Cerebellar cortex (tissue), 1 donor: ENCODE data around the gene RNU1-4.
"Not testable (repeated sequence)": the region's sequence is repeated elsewhere in the genome, so short reads cannot be mapped to it uniquely, and the experiment has no call there.

Experiments used
- DNase-seq: peaks from one replicate; pipeline ENCODE4 v3.0.0-alpha.2; 2015; ENCODE audit warnings: low spot score

Gene RNU1-4

DNA sequence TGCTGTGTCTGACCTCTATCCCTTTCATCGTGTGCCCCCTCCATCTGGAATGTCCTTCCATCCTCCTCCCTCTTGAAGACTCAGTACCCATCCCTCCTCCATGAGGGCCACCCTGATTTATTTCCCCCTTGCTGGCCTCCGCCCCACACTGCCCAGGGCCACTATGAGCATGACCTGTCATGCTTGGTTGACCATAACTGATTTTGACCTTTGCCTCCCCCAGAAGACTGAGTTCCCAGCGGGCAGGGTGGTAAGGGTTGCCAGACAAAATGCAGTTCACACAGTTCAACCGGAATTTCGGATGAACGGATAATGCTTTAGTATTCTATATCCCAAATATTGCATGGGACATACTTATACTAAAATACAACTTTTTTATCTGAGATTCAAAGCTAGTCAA is 31.6 kb upstream of the RNU1-4 start:
- not testable (repeated sequence) for DNase-seq

- peak; percentile 33 for DNase-seq
These were observed 30.6 kb upstream of the RNU1-4 start for GRCh38 chr1:16709659-16710087.

DNA sequence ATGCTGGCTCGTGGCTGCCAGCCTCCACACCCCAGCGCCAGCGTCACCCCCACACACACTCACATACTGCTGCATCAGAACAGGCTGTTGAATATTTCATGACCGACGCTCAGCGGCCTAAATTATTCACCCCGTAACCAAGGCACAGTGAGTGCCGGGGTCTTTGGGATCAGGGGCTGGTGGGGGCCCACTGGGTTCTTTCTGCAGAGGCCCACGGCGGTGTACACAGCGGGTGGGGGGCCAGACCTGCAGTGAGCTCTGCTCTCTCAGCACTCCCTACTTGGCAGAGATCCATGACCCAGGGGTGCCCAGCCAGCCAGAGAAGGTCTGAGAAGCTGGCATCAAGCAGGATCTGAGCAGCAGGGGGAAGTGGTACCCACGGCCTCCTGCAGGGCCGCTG is 29.7 kb upstream of the RNU1-4 start:
- peak; percentile 61 for DNase-seq

GRCh38 chr1:16712131-16712530 is 28.2 kb upstream of the RNU1-4 start:
- DNase-seq = not testable (repeated sequence)

DNA sequence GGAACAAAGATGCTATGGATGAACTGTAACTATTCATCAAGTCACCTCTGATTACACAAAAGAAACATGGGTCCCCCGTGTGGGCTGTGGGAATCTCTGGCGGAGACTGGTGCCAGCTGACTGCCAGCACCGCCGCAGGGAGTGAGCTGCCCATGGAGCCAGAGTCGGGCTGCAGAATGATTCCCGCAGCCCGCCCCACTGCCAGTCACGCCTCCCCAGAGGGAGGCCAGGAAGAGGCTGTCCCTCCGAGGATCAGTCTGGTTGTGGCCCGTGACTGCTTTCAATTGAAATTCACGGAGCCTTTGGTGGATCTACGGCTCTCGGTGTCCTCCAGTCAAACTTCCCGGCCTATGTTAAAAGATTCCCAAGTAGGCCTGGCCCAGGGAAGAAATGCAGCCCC is 27.7 kb upstream of the RNU1-4 start:
- peak; percentile 32 for DNase-seq

GRCh38 chr1:16712984-16713383 is 27.3 kb upstream of the RNU1-4 start:
- not testable (repeated sequence) for DNase-seq

DNA sequence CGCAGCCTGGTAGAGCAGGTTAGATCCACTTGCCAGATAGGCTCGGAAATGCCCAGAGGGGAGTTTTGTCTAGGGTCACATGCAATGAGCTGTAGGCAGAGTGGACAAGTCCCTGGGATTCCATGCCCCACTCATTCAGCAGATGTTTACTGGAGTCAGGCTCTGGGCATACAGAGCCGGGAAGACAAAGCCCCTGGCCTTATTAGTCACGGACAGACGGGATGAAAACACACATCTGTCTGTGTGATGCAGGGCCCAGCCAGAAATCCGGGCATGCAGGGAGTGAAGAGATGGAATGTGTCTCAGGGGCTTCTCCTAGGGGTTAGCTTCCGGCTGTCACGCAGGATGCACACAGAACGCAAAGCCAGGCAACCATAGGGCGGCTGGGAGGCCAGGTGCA is 26.8 kb upstream of the RNU1-4 start:
- DNase-seq = not testable (repeated sequence)

DNA sequence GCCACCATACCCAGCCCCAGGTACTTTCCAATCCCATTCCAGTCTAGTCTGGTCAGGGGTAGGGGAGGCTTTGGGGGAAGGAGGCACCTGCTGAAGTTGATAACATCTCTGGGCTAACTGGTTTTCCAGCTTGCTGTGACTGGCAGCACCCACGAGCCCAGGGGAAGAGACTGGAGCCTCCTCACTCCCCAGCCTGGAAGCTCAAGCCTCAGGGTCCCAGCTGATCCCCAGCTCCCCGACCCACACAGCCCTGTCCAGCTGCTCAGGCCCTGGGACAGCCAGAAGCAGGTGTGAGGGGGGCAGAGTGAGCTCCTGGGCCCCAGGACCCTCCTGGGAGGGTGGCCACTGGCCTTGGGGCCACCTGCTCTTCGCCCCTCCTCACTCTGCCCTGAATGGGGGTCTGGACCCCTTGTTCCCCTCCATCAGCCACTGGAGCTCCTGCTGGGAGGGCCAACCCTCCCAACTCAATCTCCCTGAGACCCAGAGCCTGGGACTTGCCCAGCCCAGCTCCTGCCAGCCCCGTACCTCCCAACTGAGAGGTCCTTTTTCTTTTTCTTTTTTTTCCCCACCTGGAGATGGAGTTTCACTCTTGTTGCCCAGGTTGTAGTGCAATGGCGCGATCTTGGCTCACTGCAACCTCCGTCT is 23.5 kb upstream of the RNU1-4 start:
- DNase-seq = no peak

- no peak for DNase-seq
These were observed 22.8 kb upstream of the RNU1-4 start for GRCh38 chr1:16717336-16718098.

GRCh38 chr1:16718099-16718907 is 22.0 kb upstream of the RNU1-4 start:
- DNase-seq = not testable (repeated sequence)

DNA sequence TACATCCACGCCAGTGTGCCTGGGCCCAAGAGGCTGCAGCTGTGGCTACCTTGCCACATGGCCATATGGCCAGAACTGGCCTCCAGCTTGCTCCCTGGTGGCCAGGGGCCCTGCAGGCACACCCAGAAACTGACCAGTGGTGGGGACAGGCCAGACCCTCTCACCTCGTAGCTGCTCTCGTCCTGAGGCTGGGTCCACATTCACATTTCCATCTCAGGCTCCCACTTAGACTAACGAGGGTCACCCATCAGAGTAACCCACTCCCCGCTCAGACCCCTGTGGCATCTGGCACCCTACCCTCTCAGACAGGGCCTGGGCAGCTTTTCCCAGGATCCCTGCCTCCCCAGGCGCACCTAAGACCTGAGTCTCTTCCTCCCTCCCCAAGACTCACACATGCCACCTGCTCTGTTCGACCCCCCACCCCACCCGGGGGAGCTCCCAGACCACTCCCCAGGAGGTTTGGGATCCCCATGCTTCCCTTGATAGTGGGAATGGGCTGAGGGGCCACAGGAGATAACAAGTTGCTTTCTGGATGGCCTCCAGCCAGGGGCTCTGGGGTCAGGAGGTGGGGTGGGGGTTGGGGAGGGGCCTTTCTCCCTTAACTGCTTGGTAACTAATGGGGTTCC is 21.3 kb upstream of the RNU1-4 start:
- no peak for DNase-seq

DNA sequence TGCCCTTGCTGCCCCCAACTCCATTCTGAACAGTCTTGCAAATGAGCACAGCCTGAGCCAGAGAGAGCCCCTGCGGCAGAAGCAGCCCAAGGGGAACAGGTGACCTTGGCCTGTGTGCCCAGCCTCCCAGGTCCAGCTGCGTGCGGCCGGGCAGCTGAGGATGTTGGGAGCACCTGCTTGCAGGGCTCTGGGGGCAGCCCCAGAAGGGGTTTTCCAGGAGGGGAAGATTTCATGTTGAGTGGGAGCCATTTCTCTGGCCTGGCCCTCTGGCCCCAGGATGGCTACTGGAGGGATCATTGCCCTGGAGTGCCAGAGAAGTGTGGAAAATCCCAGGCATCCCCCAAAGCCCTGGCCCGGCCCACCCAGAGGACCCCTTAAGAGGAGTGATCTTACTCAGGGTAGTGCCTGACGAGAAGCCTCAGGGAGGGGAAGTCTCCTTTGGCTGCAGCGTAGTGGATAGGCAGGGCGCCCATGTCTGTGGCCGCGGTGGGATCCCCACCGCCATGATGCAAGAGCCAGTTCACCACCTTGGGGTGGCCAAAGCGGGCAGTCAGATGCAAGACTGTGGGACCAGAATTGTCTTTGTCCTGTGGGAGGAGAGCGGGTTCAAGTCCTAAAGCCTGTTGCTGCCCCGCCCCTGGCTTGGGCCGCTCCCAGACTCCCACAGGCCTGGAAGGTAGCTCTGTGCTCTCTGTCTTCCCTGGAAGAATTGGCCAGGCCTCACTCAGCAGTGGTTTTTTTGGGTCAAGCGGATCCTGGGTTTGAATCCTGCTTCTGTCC is 20.6 kb upstream of the RNU1-4 start:
- DNase-seq = no peak

- DNase-seq = no peak
These were observed 19.7 kb upstream of the RNU1-4 start for GRCh38 chr1:16720351-16721223.

DNA sequence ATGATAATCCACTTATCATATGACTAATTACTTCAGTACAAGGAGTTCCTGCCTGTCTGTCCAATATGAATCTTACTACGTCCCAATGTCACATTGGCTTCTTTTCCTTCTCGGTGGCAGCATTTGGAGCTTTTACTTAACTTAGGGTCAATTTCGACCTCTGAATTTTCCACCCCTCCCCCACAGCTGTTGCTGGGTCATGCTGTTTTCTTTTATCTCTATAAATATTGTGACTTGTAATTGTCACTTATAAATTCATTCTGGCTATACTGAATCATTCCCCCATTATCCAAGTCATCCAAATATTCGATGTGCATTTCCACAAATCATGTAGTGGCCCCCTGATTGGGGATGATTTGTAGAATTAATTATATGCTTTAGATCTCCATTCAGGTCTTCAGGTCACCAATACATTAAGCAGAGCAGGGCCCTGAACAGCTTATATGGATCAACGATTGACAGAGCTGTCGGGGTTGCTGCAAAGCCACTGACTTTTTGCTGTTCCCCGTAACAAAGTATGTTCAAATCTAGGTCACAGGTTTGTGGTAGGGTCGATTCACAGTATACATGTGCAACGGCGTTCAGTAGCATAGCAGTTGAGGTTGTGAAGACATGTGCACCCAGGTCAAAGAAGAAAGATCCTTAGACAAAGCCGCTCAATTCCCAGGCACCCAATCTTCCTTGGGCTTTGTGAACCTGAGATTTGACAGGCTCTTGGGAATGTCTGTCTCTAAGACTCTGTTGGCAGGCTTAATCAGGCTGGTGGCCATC is 18.3 kb upstream of the RNU1-4 start:
- no peak for DNase-seq

DNA sequence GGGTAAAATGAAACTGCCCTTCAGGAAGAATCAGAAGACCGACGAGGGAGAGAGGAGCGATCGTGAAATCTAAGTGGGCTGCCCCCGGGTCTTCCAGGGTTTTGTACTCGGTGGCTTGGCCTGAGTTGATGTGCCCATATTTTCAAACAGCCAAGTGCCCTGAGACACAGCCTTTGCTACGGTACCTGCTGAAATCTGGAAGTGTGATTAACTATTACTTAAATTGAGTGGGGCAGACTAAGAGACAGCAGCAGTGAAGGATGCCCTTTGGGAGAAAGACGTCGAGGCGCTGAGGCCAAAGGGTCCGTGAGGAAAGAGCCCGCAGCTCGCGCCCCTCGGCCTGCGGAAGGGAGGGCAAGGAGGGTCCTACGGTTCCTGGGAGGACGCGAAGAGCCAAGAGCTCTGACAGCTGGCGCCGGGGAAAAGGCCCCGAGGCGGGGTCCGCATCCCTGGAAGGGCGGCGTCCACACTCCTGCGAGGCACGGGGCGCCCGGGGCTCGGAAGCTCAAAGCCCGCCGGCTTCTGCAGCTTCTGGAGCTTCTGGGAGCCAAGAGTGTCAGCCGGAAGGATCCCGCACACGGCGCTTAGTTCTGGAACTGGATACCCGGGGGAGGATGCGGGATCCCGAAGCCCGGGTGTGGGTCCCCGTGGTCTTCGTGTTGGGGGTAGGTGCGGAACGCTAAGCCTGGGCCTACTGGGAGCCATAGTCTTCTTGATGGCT is 15.4 kb upstream of the RNU1-4 start:
- no peak for DNase-seq

DNA sequence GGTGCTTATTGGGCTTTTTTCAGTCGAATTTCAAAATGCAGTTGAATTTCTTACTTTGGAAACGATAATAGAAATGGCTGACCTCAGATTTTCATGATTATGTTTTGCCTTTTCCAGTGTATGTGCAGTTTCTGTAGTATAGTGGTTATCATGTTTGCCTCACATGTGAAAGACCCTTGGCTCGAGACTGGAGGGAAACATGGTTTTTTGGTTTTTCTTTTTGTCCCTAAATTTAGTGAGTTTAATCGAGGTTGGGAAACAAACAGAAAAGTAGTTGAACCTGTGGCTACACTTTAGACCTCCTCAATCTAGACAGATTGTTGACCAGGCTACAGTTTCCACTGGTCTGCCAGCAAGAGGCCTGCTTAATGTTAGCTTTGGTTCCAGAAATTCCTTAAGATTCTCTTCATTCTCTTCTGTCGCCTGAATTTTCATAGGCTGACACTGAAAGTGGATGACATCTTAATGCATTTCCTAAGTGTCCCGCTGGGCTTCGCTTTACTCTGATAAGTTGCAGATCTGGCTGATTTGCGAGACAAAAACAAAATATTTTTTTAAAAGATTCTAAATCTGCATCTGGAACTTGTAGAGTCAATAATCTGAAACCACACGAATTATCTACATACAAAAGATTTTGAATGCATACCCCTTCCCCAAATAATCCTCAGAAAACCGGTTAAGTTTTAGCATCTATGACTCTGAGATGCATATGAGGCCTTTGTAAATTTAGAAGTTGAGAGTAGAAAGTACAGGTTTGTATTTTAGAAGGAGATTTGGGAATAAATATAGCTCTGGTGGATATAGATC is 14.7 kb upstream of the RNU1-4 start:
- DNase-seq = not testable (repeated sequence)

DNA sequence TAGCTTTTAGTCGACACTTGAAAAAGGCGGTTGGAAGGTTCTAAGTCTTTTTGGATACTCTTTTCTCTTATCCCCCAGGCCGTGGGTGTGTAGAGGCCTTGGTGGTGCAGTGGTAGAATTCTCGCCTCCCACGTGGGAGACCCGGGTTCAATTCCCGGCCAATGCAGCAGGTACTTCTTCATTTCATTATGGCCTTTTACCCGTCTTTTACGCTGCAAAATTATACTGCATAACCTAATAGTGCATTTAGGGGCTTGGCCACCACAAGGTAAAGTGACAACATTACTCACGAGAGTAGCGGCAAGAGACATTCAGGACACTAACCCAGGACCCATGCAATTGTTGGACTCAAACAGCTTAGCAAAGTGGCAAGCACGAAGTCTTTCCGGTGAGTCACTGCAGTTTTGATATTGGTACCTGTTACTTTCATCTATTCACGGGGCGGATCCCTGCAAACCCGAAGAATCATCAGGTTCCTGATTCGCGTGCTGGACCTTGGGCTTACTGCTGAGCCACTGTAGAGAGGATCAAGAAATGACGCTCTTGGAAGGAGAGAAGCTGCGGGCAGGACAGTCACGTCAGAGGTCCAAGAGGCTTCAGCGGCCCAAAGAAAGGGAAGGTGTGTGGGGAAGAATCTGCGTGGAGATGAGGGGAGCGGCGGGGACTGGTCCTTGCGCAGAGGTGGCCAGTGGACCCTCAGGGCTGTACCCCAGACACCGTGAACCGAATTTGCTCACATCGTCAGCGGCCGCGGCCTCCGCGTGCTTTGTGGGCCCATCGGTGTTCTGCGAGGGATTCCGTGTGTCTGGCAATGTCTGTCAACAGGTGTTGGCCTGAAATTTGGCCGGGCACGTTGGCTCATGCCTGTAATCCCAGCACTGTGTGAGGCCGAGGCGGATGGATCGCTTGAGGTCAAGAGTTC is 12.9 kb upstream of the RNU1-4 start:
- peak; percentile 59 for DNase-seq
